ENCODE data around the gene KRTAP10-4.
"Not testable (repeated sequence)": the region's sequence is repeated elsewhere in the genome, so short reads cannot be mapped to it uniquely, and the experiment has no call there.

The KRTAP10-4 gene

GRCh38 chr21:44573630-44574456 lies at the start of gene KRTAP10-4:
TSS of gene KRTAP10-4 (plus strand) at chr21:44573729. CDS start at chr21:44573759, 30 bp downstream.
- DNase-seq: not testable (repeated sequence)

DNA sequence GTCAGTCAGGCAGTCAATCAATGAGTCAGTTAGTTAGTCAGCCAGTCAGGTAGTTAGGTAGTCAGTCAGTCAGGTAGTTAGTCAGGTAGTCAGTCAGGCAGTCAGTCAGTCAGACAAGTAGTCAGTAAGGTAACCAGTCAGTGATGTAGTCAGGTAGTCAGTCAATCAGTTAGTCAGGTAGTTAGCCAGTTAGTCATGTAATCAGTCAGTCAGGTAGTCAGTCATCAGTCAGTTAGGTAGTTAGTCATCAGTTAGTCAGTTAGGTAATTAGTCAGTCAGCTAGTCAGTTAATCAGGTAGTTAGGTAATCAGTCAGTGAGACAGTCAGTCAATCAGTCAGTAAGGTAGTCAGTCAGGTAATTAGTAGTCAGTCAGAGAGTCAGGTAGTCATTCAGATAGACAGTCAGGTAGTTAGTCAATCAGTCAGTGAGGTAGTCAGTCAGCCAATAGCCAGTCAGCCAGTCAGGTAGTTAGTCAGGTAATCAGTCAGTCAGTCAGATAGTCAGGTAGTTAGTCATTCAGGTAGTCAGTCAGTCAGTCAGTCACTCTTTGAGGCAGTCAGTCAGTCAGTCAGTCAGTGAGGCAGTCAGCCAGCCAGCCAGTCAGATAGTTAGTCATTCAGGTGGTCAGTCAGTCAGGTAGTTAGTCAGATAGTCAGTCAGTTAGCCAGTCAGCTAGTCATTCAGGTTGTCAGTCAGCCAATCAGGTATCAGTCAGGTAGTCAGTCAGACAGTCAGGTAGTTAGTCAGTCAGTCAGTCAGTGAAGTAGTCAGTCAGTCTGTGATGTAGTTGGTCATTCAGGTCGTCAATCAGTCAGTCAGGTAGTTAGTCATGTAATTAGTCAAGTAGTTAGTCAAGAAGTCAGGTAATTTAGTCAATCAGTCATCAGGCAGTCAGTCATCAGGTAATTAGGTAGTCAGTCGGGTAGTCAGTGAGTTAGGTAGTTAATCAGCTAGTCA lies 48.8 kb upstream of the KRTAP10-4 start:
- no peak for DNase-seq

DNA sequence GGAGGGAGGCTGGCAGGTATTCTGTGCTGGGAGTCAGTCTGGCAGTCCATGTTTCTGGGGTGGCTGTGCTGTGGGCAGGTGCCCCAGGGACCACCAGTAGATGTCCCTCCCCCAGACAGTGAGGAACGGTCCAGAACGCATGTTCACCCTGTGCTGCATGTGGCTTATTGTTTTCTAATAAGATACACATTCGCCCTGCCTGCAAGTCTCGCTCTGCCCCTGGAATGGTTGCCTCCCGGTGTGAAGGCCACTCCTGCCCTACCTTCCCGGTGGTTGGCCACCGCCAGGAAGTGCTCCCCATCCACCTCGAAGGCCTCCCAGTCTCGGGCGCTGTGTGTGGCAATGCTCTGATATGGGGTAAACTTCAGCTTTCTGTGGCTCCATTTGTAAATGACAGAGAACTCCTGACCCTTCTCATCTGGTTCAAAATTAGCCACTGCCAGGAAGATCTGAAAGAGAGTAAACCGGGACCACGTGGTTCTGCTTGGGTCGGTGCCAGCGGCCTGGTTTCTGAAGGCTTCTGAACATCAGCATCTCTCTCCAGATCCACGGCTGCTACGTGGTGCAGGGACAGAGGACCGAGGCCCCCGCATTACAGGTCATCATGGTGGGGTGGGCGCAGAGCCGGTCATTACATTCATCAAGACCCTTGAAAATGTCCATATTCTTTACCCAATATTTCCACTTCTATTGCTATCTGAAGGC lies 48.0 kb upstream of the KRTAP10-4 start:
- no peak for DNase-seq

DNA sequence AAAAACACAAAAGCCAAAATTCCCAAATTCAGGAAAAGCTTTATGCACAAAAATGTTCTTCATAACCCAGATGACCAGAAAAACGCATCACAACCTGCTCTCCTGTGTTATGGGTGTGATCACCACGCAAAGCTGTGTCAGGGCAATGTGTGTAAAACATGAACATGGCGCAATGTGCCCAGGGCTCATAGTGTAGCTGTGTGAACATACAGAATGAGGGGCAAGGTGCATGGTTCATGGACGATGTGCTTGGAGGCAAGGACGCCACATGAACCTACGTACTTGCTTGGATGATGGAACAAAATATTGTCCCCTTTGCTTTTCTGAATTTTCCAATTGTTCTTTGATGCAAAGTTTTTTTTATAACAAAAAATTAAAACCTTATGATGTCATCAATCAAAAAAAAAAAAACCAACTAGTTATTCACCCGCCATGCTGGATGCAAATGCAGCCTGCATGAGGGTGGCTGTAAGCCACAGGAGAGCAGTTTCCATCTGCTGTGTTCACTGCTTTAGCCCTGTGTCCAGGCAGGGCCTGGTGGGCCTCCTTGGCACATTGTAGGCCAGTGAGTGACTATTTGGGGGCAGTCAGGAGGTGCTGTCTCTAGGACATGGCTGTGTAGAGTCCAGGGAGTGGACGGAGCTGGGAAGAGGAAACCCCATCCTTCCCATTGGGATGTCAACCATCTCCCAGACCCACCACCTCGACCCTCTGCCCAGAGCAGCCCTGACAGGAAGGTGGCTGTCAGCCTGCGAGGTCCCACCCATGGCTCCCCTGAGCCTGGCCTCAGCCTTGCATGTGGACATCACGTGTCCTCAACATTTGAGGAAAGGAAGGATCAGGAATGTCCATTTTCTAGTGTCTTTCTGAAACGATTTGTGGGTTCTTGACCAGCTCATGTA lies 47.2 kb upstream of the KRTAP10-4 start:
- no peak for DNase-seq

GRCh38 chr21:44527156-44527982 lies 46.2 kb upstream of the KRTAP10-4 start:
- no peak for DNase-seq

- DNase-seq: no peak
Observed at GRCh38 chr21:44527983-44528633, 45.4 kb upstream of the KRTAP10-4 start.

- DNase-seq: no peak
Observed at GRCh38 chr21:44528634-44528995, 44.9 kb upstream of the KRTAP10-4 start.

GRCh38 chr21:44529011-44529421 lies 44.5 kb upstream of the KRTAP10-4 start:
- DNase-seq: no peak

DNA sequence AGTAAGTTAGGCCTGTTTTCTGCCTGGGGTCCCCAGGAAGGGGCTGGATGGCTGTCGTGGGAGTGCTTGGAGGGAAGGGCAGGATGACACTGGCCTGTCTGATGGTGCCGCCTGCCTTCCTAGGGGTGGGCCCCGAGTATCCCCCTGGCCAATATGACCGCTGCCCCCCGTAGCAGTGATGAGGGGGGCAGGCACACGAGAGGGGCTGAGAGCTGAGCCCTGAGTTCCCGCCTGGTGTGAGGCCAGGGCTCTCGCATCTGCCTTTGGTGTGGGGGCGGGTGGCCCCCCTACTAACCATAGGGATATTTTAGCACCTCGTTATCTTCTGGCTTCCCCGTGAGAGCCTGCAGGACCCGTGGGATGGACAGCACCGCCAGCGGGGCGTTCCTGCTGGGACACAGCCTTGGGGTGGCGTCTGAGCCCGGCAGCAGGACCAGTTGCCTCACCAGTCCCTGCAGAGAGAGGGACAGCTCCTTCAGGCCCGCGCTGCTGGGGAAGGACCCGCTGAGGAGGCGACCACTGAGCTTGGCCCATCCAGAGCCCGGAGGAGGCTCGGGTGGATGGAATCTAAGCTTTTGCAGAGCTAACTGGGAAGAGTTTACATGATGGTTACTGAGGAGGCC lies 43.9 kb upstream of the KRTAP10-4 start:
- DNase-seq: no peak

DNA sequence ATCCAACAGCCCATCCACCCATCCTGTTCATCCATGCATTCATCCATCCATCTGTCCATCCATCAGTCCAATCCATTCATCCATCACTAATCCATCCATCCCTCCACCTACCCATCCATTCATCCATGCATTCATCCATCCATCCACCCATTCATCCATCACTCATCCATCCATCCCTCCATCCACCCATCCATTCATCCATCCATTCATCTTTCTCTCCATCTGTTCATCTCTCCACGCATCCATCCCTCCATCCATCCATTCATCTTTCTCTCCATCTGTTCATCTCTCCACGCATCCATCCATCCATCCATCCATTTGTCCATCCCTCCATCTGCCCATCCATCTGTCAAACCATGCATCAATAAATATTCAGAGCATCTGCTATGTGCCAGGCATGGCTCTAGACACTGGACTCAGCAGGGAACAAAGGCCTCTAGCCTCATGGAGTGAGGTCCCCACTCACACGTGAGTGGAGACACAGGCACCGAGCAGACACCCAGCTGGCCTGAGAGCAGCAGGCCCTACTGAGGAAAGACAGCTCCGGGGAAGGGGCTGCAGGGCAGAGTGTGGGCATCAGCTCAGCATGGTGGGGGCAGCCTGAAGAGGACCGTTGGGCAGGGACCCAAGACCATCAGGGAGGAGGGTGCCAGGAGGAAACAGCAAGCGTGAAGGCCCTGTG lies 43.2 kb upstream of the KRTAP10-4 start:
- no peak for DNase-seq

- DNase-seq: no peak
Observed at GRCh38 chr21:44530903-44531605, 42.5 kb upstream of the KRTAP10-4 start.

GRCh38 chr21:44531606-44532564 lies 41.6 kb upstream of the KRTAP10-4 start:
- no peak for DNase-seq

DNA sequence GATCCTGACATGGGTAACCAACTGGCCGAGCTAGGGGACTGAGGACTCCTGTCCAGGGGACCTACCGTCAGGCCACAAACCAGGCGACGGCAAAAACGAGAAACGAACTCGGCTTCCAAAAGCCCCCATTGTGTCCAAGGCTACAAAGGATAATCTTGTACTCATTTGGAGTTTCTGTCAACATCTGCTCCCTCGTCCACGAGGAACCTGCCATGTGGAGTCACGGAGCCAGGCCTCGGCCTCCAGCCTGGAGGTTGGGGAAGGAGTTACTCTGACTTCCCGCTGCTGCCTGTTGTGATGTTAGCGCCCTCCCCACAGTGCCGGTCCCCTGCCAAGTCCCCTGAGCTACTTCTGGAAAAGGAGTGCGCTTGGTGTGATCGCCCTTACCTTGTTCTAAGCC lies 40.8 kb upstream of the KRTAP10-4 start:
- DNase-seq: no peak

GRCh38 chr21:44533121-44533890 lies 40.2 kb upstream of the KRTAP10-4 start:
- DNase-seq: no peak

GRCh38 chr21:44533891-44534627 lies 39.5 kb upstream of the KRTAP10-4 start:
- DNase-seq: no peak

GRCh38 chr21:44534688-44535087 lies 38.8 kb upstream of the KRTAP10-4 start:
- DNase-seq: no peak
